ENCODE measurements around the gene TTPAL. TPM values are rescaled to one million over a fixed set of nuclear protein-coding genes. Genes with fewer than 3 reads are reported as not detected.
A peak's percentile ranks its signal among the peaks of the same experiment; 100 is the strongest.

Gene TTPAL
- total RNA-seq, 1 donor from 2014 or later: 25.2 TPM

DNA sequence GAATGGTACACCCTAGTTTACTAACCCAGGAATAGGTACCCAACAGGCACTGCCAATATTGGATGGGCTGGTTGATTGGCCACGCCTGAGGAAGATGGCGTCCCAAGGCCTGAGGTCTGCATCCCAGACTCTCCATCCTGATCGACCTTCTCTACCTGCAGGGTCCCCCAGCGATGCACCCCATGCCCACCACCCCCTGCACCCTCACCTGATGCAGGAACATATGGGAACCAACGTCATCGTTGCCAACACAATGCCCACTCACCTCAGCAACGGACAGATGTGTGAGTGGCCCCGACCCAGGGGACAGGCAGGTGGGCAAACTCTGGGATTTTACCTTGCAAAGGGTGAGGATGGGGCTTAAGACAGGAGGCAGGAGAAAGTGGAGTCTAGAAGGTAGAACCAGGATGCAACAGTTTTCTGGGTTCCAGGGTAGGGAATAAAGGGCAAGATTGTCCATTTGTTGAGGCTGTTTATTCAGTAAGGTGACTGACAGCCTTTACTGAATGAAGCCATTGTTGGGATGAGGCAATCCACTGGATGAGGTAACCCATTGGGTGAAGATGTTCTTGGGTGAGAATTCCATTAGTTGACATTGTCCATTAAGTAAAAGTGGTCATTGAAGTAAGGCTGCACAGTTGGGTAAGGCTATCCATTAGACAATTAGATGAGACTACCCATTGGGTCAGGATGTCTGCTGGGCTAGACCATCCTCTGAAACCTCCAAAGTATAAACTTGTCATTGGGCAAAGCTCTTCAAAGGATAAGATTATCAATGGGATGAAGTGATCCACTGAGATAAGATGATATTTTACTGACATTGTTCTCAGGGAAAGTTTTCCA is 47.3 kb upstream of the TTPAL start:
- H3K4me1 Mint-ChIP-seq (ENCODE audit: low read depth): no peaks in the 10 kb centered on the region
- H3K27me3 Mint-ChIP-seq: no peaks in the 10 kb centered on the region
- no peak for DNase-seq (ENCODE audit: low spot score, unreplicated experiment)
- H3K4me3 Mint-ChIP-seq (ENCODE audit: low read depth): no peak overlapping the region
- no peak overlapping the region for H3K27ac Mint-ChIP-seq
- H3K36me3 Mint-ChIP-seq (ENCODE audit: insufficient read depth): peaks cover 21% of the 10 kb centered on the region
- TF ChIP-seq, protein P1, sequence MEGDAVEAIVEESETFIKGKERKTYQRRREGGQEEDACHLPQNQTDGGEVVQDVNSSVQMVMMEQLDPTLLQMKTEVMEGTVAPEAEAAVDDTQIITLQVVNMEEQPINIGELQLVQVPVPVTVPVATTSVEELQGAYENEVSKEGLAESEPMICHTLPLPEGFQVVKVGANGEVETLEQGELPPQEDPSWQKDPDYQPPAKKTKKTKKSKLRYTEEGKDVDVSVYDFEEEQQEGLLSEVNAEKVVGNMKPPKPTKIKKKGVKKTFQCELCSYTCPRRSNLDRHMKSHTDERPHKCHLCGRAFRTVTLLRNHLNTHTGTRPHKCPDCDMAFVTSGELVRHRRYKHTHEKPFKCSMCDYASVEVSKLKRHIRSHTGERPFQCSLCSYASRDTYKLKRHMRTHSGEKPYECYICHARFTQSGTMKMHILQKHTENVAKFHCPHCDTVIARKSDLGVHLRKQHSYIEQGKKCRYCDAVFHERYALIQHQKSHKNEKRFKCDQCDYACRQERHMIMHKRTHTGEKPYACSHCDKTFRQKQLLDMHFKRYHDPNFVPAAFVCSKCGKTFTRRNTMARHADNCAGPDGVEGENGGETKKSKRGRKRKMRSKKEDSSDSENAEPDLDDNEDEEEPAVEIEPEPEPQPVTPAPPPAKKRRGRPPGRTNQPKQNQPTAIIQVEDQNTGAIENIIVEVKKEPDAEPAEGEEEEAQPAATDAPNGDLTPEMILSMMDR (IDR thresholded peaks at IDR 0.05; ENCODE audit: unreplicated experiment): no peak
- no peaks in the 10 kb centered on the region for H3K9me3 Mint-ChIP-seq (ENCODE audit: low read depth)

DNA sequence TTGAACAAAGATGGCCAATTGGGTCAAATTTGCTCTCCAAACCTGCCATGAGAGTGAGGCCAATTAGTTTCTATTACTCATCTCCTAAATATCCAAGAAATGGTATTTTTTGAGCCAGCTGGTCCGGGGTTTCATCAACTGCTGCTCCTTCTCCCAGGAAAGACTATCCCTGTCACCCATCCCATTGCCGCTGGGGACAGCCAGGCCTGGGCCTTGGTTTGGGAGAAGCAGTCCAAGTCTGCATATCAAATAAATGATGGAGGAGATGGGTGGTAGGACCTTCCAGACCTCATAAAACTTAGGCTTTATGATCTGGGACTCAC is 46.7 kb upstream of the TTPAL start:
- no peak overlapping the region for H3K4me3 Mint-ChIP-seq (ENCODE audit: low read depth)
- H3K4me1 Mint-ChIP-seq (ENCODE audit: low read depth): no peaks in the 10 kb centered on the region
- H3K9me3 Mint-ChIP-seq (ENCODE audit: low read depth): no peaks in the 10 kb centered on the region
- no peaks in the 10 kb centered on the region for H3K27me3 Mint-ChIP-seq
- no peak overlapping the region for H3K27ac Mint-ChIP-seq
- DNase-seq (ENCODE audit: low spot score, unreplicated experiment): no peak
- TF ChIP-seq, protein P1 (IDR thresholded peaks at IDR 0.05; ENCODE audit: unreplicated experiment): no peak
- peaks cover 19% of the 10 kb centered on the region for H3K36me3 Mint-ChIP-seq (ENCODE audit: insufficient read depth)

DNA sequence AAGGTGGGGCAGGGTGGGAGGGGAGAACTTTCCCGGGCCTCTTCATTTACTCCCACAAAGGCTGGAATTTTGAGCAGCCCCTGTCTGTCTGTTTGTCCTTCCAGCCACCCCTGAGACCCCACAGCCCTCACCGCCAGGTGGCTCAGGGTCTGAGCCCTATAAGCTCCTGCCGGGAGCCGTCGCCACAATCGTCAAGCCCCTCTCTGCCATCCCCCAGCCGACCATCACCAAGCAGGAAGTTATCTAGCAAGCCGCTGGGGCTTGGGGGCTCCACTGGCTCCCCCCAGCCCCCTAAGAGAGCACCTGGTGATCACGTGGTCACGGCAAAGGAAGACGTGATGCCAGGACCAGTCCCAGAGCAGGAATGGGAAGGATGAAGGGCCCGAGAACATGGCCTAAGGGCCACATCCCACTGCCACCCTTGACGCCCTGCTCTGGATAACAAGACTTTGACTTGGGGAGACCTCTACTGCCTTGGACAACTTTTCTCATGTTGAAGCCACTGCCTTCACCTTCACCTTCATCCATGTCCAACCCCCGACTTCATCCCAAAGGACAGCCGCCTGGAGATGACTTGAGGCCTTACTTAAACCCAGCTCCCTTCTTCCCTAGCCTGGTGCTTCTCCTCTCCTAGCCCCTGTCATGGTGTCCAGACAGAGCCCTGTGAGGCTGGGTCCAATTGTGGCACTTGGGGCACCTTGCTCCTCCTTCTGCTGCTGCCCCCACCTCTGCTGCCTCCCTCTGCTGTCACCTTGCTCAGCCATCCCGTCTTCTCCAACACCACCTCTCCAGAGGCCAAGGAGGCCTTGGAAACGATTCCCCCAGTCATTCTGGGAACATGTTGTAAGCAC is 46.0 kb upstream of the TTPAL start:
- DNase-seq (ENCODE audit: low spot score, unreplicated experiment): no peak
- no peak overlapping the region for H3K27ac Mint-ChIP-seq
- H3K4me1 Mint-ChIP-seq (ENCODE audit: low read depth): no peaks in the 10 kb centered on the region
- no peaks in the 10 kb centered on the region for H3K27me3 Mint-ChIP-seq
- H3K9me3 Mint-ChIP-seq (ENCODE audit: low read depth): no peaks in the 10 kb centered on the region
- H3K4me3 Mint-ChIP-seq (ENCODE audit: low read depth): no peak overlapping the region
- H3K36me3 Mint-ChIP-seq (ENCODE audit: insufficient read depth): peaks cover 19% of the 10 kb centered on the region
- TF ChIP-seq, protein P1 (IDR thresholded peaks at IDR 0.05; ENCODE audit: unreplicated experiment): no peak

DNA sequence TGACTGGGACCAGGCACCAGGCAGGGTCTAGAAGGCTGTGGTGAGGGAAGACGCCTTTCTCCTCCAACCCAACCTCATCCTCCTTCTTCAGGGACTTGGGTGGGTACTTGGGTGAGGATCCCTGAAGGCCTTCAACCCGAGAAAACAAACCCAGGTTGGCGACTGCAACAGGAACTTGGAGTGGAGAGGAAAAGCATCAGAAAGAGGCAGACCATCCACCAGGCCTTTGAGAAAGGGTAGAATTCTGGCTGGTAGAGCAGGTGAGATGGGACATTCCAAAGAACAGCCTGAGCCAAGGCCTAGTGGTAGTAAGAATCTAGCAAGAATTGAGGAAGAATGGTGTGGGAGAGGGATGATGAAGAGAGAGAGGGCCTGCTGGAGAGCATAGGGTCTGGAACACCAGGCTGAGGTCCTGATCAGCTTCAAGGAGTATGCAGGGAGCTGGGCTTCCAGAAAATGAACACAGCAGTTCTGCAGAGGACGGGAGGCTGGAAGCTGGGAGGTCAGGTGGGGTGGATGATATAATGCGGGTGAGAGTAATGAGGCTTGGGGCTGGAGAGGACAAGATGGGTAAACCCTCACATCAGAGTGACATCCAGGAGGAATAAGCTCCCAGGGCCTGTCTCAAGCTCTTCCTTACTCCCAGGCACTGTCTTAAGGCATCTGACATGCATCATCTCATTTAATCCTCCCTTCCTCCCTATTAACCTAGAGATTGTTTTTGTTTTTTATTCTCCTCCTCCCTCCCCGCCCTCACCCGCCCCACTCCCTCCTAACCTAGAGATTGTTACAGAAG is 45.2 kb upstream of the TTPAL start:
- Mint-ChIP-seq H3K27ac (peak overlapping the region; percentile 37), H3K9me3 (ENCODE audit: low read depth) (no peaks in the 10 kb centered on the region), H3K36me3 (ENCODE audit: insufficient read depth) (peaks cover 19% of the 10 kb centered on the region)

More for the DNA sequence above, 45.2 kb upstream of the TTPAL start:
- no peak overlapping the region for H3K4me3 Mint-ChIP-seq (ENCODE audit: low read depth)
- H3K27me3 Mint-ChIP-seq: no peaks in the 10 kb centered on the region
- TF ChIP-seq, protein P1 (IDR thresholded peaks at IDR 0.05; ENCODE audit: unreplicated experiment): no peak
- H3K4me1 Mint-ChIP-seq (ENCODE audit: low read depth): no peaks in the 10 kb centered on the region
- DNase-seq (ENCODE audit: low spot score, unreplicated experiment): no peak

All from progenitor cell of endocrine pancreas (in vitro differentiated cells).